Brain microvascular endothelial cell (primary cell): ENCODE data around the gene SMIM13.

Experiments
- DNase-seq: peaks from one replicate; pipeline ENCODE4 v3.0.0-alpha.2; 2020
- H3K27ac ChIP-seq: fragments of 250-450 bp; sonication (Bioruptor Pico); 2 replicates; pipeline ENCODE4 v1.5.1; 2020; ENCODE audit warnings: mild to moderate bottlenecking, moderate library complexity
- H3K27me3 ChIP-seq: fragments of 250-450 bp; sonication (Bioruptor Pico); replicated peaks from 2 replicates; pipeline ENCODE4 v1.5.1; 2020; ENCODE audit warnings: mild to moderate bottlenecking
- H3K36me3 ChIP-seq: fragments of 250-450 bp; sonication (Bioruptor Pico); replicated peaks from 2 replicates; pipeline ENCODE4 v1.5.1; 2020; ENCODE audit warnings: mild to moderate bottlenecking
- H3K4me3 ChIP-seq: 2 replicates; pipeline ENCODE4 v1.5.1; 2011; ENCODE audit warnings: low read depth, mild to moderate bottlenecking, control low read depth, low read length, moderate library complexity
- in situ Hi-C: cut with HindIII; loops from 2 replicates; pipeline ENCODE4 v1.10.0; 2017; ENCODE audit warnings: low sequenced_read_pairs, low pct_ligation_motif_present
- TF ChIP-seq, protein P1 (sequence below): IDR thresholded peaks from 2 replicates; pipeline ENCODE4 v1.5.1; 2011; ENCODE audit warnings: low read depth, mild to moderate bottlenecking, moderate library complexity, low read length, control low read depth, inconsistent platforms; ENCODE audit errors: missing control alignments

SMIM13 gene

DNA sequence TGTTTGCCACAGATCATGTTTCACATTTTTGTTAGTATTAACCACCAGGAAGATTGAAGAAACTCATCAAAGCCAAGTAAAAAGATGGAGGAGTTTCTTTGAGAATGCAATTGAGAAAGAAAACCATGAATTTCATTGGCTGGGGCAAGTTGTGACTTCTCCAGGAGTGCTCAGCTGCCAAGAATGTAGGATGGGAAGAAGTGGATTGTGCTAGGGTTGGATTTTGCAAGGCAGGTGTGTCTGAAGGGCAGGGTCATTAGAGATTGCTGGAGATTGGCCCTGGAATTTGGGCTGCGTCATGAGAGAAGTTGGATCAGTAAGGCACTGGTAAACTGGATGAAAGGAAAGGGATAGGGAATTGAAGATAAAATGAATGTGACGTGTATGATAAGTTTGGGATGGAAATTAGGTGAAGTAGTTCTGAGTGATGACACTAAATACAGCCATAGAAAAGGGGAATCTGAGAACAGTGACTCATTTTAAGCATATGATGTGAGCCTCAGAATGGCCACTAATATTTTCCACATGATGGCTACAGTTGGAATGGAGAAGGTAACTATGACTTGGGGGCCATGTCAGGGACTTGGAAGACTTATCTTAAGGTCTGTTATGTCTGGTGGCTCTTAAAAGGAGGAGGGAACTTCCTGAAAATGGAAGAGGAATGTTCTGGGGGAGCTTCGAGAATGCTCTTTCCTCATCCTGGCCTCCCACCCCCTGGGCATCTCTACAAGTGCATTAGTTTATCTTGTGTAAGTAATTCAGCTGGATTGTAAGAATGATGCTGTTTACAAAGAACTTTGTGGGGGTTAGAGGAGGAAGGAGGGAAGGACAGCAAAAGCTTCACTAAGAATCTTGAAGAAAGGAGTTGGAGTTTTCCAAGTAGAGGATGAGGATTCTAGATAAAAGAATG is 45.7 kb downstream of the SMIM13 start:
- DNase-seq = no peak
- in situ Hi-C loops = no loop called here
- TF ChIP-seq, protein P1, sequence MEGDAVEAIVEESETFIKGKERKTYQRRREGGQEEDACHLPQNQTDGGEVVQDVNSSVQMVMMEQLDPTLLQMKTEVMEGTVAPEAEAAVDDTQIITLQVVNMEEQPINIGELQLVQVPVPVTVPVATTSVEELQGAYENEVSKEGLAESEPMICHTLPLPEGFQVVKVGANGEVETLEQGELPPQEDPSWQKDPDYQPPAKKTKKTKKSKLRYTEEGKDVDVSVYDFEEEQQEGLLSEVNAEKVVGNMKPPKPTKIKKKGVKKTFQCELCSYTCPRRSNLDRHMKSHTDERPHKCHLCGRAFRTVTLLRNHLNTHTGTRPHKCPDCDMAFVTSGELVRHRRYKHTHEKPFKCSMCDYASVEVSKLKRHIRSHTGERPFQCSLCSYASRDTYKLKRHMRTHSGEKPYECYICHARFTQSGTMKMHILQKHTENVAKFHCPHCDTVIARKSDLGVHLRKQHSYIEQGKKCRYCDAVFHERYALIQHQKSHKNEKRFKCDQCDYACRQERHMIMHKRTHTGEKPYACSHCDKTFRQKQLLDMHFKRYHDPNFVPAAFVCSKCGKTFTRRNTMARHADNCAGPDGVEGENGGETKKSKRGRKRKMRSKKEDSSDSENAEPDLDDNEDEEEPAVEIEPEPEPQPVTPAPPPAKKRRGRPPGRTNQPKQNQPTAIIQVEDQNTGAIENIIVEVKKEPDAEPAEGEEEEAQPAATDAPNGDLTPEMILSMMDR = no peak
- Histone ChIP-seq H3K36me3 (peaks cover 10% of the 10 kb centered on the region), H3K4me3 (no peak overlapping the region), H3K27me3 (no peaks in the 10 kb centered on the region), H3K27ac (no peak overlapping the region)

DNA sequence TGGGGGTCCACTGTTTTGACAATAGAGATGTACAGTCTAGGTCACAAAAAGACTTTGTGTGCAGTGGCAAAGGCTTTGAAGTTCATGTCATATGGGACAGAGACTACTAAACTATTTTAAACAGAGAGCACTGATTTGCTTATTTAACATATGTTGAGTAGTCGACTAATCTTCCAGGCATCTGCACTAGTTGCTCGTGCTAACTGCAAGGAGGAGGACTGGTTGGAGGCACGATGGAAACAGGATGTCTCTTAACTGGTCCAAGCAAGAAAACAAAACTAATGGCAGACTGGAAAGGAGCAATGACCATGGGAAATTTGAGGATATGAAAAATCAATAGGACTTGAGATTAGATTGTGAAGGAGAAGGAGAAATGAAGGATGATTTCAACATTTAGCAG is 46.4 kb downstream of the SMIM13 start:
- TF ChIP-seq, protein P1 = no peak
- peaks cover 7% of the 10 kb centered on the region for H3K36me3 ChIP-seq
- H3K4me3 ChIP-seq = no peak overlapping the region
- no peak overlapping the region for H3K27ac ChIP-seq
- no peak for DNase-seq
- no peaks in the 10 kb centered on the region for H3K27me3 ChIP-seq
- in situ Hi-C loops = no loop called here

DNA sequence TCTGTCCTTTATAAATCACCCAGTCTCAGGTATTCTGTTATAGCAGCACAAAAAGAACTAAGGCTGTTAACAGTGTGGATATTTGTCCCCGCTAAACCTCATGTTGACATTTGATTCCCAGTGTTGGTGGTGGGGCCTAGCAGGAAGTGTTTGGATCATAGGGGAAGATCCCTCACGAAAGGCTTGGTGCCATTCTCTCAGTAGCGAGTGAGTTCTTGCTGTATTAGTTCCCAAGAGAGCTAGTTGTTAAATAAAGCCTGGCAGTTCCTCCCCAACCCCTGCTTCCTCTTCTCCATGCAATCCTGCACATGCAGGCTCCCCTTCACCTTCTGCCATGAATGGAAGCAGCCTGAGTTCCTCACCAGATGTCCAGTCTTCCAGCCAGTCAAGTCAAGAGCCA is 47.7 kb downstream of the SMIM13 start:
- Histone ChIP-seq H3K4me3 (no peak overlapping the region), H3K27ac (no peak overlapping the region), H3K36me3 (no peaks in the 10 kb centered on the region), H3K27me3 (no peaks in the 10 kb centered on the region)
- TF ChIP-seq, protein P1 = no peak
- in situ Hi-C loops = no loop called here
- DNase-seq = no peak

DNA sequence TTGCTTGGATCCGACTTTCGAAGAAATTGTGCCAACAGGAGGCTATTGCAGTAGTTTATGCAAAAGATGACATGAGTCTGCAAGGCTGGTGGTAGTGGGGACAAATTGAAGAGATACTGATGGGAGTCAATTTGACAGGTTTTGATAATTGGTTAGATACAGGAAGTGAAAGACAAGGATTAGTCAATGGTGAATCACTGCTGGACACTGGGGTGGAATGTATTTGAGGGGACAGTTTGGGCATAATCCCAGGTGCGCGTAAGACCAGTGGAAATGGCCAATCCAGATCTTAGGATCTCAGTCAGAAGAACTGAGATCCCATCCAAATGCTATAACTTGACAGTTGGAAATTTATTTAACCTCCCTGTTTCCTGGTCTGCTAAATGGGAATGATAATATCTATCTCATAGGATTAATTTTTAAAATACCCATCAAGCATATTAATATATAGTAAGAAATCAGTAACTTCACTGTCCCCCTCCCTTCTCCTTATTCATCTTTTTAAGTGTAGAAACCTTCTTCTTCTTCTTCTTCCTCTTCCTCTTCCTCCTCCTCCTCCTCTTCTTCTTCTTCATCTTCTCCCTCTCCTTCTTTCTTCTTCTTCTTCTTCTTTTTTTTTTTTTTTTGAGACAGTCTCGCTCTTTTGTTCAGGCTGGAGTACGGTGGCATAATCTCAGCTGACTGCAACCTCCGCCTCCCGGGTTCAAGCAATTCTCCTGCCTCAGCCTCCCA is 48.8 kb downstream of the SMIM13 start:
- TF ChIP-seq, protein P1 = no peak
- Histone ChIP-seq H3K27ac (no peak overlapping the region), H3K36me3 (no peaks in the 10 kb centered on the region), H3K27me3 (no peaks in the 10 kb centered on the region), H3K4me3 (no peak overlapping the region)
- no peak for DNase-seq
- in situ Hi-C loops = no loop called here

DNA sequence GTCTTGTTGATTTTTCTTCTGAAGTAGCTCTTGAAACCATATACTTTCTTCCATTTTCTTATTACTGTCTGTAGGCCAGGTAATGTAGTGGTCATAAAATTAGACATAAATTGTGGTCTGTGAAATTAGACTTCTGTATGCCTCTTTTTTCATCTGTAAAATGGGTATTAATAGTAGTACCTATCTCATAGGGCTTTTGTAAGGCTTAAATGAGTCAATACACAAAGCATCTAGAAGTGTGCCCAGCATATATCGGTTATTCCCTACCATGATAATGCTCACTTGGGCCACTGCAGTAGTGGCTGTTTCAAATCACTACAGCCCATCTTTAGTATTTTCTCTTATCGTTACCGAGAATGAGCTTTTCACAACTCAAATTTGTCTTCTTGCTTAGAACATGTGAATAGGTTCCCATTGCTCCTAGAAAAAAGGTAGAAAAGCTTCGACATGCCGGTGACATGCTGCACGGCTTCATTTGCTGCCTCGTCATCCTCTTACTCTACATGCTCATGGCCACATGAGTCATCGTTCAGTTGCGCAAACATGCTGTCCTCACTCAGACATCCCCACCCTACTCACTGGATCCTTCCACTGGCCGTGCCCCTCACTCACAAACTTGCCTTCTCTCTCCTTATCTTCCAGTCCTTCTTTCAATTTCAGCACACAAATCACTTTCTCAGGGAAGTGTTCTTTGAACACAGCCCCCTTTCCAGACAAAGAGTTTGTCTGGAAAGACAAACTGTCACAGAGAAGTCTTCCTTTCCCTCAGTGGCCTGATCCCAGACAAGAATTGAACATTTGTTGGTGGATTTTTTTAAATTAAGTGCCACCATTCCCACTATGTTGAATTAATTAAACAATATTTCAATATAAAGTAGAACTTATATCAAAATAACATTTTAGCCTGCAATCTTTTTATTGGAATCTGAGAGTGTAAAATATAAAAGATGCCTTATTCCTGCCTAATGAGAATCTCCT is 50.0 kb downstream of the SMIM13 start:
- peak; percentile 97 for DNase-seq
- TF ChIP-seq, protein P1 = no peak

More for the DNA sequence above, 50.0 kb downstream of the SMIM13 start:
- no peak overlapping the region for H3K4me3 ChIP-seq
- in situ Hi-C loops = no loop called here
- peak overlapping the region; percentile 63 for H3K27ac ChIP-seq
- no peaks in the 10 kb centered on the region for H3K36me3 ChIP-seq
- no peaks in the 10 kb centered on the region for H3K27me3 ChIP-seq
